WTC11 (cell line): ENCODE data around the gene SAFB2. TPM values are rescaled to one million over a fixed set of nuclear protein-coding genes. Genes with fewer than 3 reads are reported as not detected.

Experiments used
- ATAC-seq: fragments of 200-7000 bp; cut with Tn5 transposase; 2 replicates; pipeline ENCODE4 v1.10.0; 2021; ENCODE audit warnings: mild to moderate bottlenecking, moderate library complexity
- CTCF ChIA-PET: fragments of 300-600 bp; sonication (Branson Sonifier 250); formaldehyde crosslinking; loops from one replicate; lab custom pipeline; 2021; ENCODE audit warnings: antibody characterized with exemption; lab: Charles Lee
- POLR2A ChIA-PET: fragments of 350-600 bp; sonication (Branson Sonifier 250); formaldehyde crosslinking; loops from one replicate; lab custom pipeline; 2021; ENCODE audit warnings: antibody characterized with exemption; lab: Charles Lee
- DNase-seq: peaks from one replicate; pipeline ENCODE4 v3.0.0; 2021; ENCODE audit warnings: low spot score
- H3K27ac Mint-ChIP-seq: 2 replicates; pipeline ENCODE4 v1.8.0; 2021; ENCODE audit warnings: mixed read lengths
- H3K27me3 Mint-ChIP-seq: 2 replicates; pipeline ENCODE4 v1.8.0; 2021; ENCODE audit warnings: low read depth, mild to moderate bottlenecking, moderate library complexity, mixed read lengths
- H3K36me3 Mint-ChIP-seq: 2 replicates; pipeline ENCODE4 v1.8.0; 2021; ENCODE audit warnings: mixed read lengths
- H3K4me1 Mint-ChIP-seq: 2 replicates; pipeline ENCODE4 v1.8.0; 2022; ENCODE audit warnings: mixed read lengths
- H3K4me3 Mint-ChIP-seq: 2 replicates; pipeline ENCODE4 v1.8.0; 2021; ENCODE audit warnings: mild to moderate bottlenecking, moderate library complexity, mixed read lengths
- H3K9me3 Mint-ChIP-seq: 2 replicates; pipeline ENCODE4 v1.8.0; 2021; ENCODE audit warnings: mixed read lengths
- CBFB ChIP-seq: sonication (generic); formaldehyde crosslinking; IDR thresholded peaks from 2 replicates; pipeline ENCODE4 v1.8.1; 2022; ENCODE audit warnings: mild to moderate bottlenecking, low read depth, missing genetic modification reagents
- CREM ChIP-seq: sonication (generic); formaldehyde crosslinking; IDR thresholded peaks from 2 replicates; pipeline ENCODE4 v1.8.1; 2022; ENCODE audit warnings: mild to moderate bottlenecking, missing genetic modification reagents, moderate library complexity
- ESRRA ChIP-seq: sonication (generic); formaldehyde crosslinking; IDR thresholded peaks from 2 replicates; pipeline ENCODE4 v1.8.1; 2022; ENCODE audit warnings: mild to moderate bottlenecking, missing genetic modification reagents, borderline replicate concordance
- ETV6 ChIP-seq: sonication (generic); formaldehyde crosslinking; IDR thresholded peaks from 2 replicates; pipeline ENCODE4 v1.8.1; 2022; ENCODE audit warnings: mild to moderate bottlenecking, missing genetic modification reagents
- FOXJ3 ChIP-seq: sonication (generic); formaldehyde crosslinking; IDR thresholded peaks from 2 replicates; pipeline ENCODE4 v1.9.0; 2021; ENCODE audit warnings: missing genetic modification reagents, mild to moderate bottlenecking, borderline replicate concordance
- GABPB1 ChIP-seq: sonication (generic); formaldehyde crosslinking; IDR thresholded peaks from 2 replicates; pipeline ENCODE4 v1.8.1; 2023; ENCODE audit warnings: mild to moderate bottlenecking, missing genetic modification reagents
- GTF2I ChIP-seq: fragments of 250-450 bp; sonication (Bioruptor Pico); conservative IDR thresholded peaks from 2 replicates; pipeline ENCODE4 v1.4.0; 2021; ENCODE audit warnings: mild to moderate bottlenecking
- IRF2 ChIP-seq: sonication (generic); formaldehyde crosslinking; IDR thresholded peaks from 2 replicates; pipeline ENCODE4 v1.8.0; 2022; ENCODE audit warnings: low read depth, missing genetic modification reagents, borderline replicate concordance
- JAZF1 ChIP-seq: fragments of 250-450 bp; sonication (Bioruptor Pico); IDR thresholded peaks from 2 replicates; pipeline ENCODE4 v1.9.0; 2021; ENCODE audit warnings: moderate library complexity, mild to moderate bottlenecking, inconsistent platforms
- MXD4 ChIP-seq: fragments of 250-450 bp; sonication (Bioruptor Pico); IDR thresholded peaks from 2 replicates; pipeline ENCODE4 v1.8.0; 2021; ENCODE audit warnings: mild to moderate bottlenecking, moderate library complexity, borderline replicate concordance
- OVOL2 ChIP-seq: fragments of 250-450 bp; sonication (Bioruptor Pico); IDR thresholded peaks from 2 replicates; pipeline ENCODE4 v1.9.0; 2021; ENCODE audit warnings: mild to moderate bottlenecking, borderline replicate concordance
- SMAD3 ChIP-seq: sonication (generic); formaldehyde crosslinking; IDR thresholded peaks from 2 replicates; pipeline ENCODE4 v1.8.0; 2022; ENCODE audit warnings: missing genetic modification reagents, mild to moderate bottlenecking, borderline replicate concordance
- SMAD4 ChIP-seq: sonication (generic); formaldehyde crosslinking; IDR thresholded peaks from 2 replicates; pipeline ENCODE4 v1.8.0; 2022; ENCODE audit warnings: mild to moderate bottlenecking, missing genetic modification reagents
- SOX15 ChIP-seq: fragments of 250-450 bp; sonication (Bioruptor Pico); IDR thresholded peaks from 2 replicates; pipeline ENCODE4 v1.9.0; 2021; ENCODE audit warnings: mild to moderate bottlenecking
- SP1 ChIP-seq: sonication (generic); formaldehyde crosslinking; conservative IDR thresholded peaks from 2 replicates; pipeline ENCODE4 v1.8.1; 2022; ENCODE audit warnings: missing genetic modification reagents
- ZNF138 ChIP-seq: sonication (generic); formaldehyde crosslinking; conservative IDR thresholded peaks from 2 replicates; pipeline ENCODE4 v1.8.1; 2022; ENCODE audit warnings: mild to moderate bottlenecking, moderate library complexity, missing genetic modification reagents
- ZNF423 ChIP-seq: fragments of 250-450 bp; sonication (Bioruptor Pico); IDR thresholded peaks from 2 replicates; pipeline ENCODE4 v2.1.2; 2022; ENCODE audit warnings: mild to moderate bottlenecking, moderate library complexity
- total RNA-seq: library from RNA; stranded (reverse); gene quantifications from 3 replicates; pipeline ENCODE4 v1.2.3, GENCODE V29; 2021
- TF ChIP-seq, protein P1 (sequence below): fragments of 250-450 bp; sonication (Bioruptor Pico); IDR thresholded peaks from 2 replicates; pipeline ENCODE4 v1.9.0; 2021; ENCODE audit warnings: moderate library complexity, mild to moderate bottlenecking, inconsistent platforms, borderline replicate concordance
- TF ChIP-seq, protein P2 (sequence below): sonication (generic); formaldehyde crosslinking; IDR thresholded peaks from 2 replicates; pipeline ENCODE4 v1.8.0; 2022; ENCODE audit warnings: missing genetic modification reagents
- TF ChIP-seq, protein P3 (sequence below): sonication (generic); formaldehyde crosslinking; IDR thresholded peaks from 2 replicates; pipeline ENCODE4 v1.8.1; 2022; ENCODE audit warnings: mild to moderate bottlenecking, moderate library complexity, missing genetic modification reagents
- TF ChIP-seq, protein P4 (sequence below): sonication (generic); formaldehyde crosslinking; IDR thresholded peaks from 2 replicates; pipeline ENCODE4 v1.8.0; 2022; ENCODE audit warnings: mild to moderate bottlenecking, missing genetic modification reagents
- TF ChIP-seq, protein P5 (sequence below): sonication (generic); formaldehyde crosslinking; IDR thresholded peaks from 2 replicates; pipeline ENCODE4 v1.8.0; 2022; ENCODE audit warnings: mild to moderate bottlenecking, missing genetic modification reagents

The SAFB2 gene
- total RNA-seq, 1 experiment from 2014 or later, result 100 TPM

DNA sequence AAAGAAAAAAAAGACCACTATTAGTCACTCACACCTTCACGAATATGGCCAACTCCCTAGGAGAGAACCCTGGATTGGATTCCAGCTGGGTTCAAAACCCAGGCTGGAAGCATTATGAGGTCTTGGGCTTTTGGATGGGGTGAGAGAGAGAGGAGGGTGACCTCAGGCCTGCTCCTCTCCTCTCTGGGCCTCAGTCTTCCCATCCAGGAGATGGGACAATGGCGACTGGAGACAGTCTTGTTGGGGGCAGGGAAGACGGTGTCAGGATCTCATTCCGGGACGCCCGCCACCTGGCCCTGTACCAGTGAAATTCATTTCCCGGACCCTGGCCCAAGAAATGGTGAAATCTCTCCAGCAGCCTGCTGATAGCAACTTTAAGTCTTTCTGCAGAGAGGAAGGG is 81.1 kb downstream of the SAFB2 start:
- Mint-ChIP-seq H3K4me3 (no peak overlapping the region), H3K4me1 (peaks cover 19% of the 10 kb centered on the region), H3K36me3 (no peaks in the 10 kb centered on the region), H3K27me3 (peaks cover 11% of the 10 kb centered on the region), H3K9me3 (no peaks in the 10 kb centered on the region), H3K27ac (no peak overlapping the region)
- ATAC-seq (no peak), DNase-seq (no peak)
- ChIA-PET POLR2A (no interaction called here), CTCF (interaction anchor here (0.8 to 1.7 kb wide), 3 partner anchors 20 to 263 kb away, joined by 3 to 4 read pairs (median 4); no protein-coding TSS in a partner anchor)
- TF ChIP-seq, protein P1, sequence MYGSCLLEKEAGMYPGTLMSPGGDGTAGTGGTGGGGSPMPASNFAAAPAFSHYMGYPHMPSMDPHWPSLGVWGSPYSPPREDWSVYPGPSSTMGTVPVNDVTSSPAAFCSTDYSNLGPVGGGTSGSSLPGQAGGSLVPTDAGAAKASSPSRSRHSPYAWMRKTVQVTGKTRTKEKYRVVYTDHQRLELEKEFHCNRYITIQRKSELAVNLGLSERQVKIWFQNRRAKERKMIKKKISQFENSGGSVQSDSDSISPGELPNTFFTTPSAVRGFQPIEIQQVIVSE (CRISPR knock-in tag), result no peak
- TF ChIP-seq SMAD3 (CRISPR knock-in tag) (no peak), FOXJ3 (CRISPR knock-in tag) (no peak), CREM (CRISPR knock-in tag) (no peak), SMAD4 (CRISPR knock-in tag) (no peak), ZNF423 (CRISPR knock-in tag) (no peak), SP1 (CRISPR knock-in tag) (no peak), CBFB (no peak), IRF2 (CRISPR knock-in tag) (no peak), SOX15 (CRISPR knock-in tag) (no peak), ZNF138 (CRISPR knock-in tag) (no peak), ETV6 (CRISPR knock-in tag) (no peak), MXD4 (CRISPR knock-in tag) (no peak), OVOL2 (no peak), GTF2I (CRISPR knock-in tag) (no peak)
- TF ChIP-seq, protein P2, sequence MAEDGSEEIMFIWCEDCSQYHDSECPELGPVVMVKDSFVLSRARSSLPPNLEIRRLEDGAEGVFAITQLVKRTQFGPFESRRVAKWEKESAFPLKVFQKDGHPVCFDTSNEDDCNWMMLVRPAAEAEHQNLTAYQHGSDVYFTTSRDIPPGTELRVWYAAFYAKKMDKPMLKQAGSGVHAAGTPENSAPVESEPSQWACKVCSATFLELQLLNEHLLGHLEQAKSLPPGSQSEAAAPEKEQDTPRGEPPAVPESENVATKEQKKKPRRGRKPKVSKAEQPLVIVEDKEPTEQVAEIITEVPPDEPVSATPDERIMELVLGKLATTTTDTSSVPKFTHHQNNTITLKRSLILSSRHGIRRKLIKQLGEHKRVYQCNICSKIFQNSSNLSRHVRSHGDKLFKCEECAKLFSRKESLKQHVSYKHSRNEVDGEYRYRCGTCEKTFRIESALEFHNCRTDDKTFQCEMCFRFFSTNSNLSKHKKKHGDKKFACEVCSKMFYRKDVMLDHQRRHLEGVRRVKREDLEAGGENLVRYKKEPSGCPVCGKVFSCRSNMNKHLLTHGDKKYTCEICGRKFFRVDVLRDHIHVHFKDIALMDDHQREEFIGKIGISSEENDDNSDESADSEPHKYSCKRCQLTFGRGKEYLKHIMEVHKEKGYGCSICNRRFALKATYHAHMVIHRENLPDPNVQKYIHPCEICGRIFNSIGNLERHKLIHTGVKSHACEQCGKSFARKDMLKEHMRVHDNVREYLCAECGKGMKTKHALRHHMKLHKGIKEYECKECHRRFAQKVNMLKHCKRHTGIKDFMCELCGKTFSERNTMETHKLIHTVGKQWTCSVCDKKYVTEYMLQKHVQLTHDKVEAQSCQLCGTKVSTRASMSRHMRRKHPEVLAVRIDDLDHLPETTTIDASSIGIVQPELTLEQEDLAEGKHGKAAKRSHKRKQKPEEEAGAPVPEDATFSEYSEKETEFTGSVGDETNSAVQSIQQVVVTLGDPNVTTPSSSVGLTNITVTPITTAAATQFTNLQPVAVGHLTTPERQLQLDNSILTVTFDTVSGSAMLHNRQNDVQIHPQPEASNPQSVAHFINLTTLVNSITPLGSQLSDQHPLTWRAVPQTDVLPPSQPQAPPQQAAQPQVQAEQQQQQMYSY (CRISPR knock-in tag), result no peak
- TF ChIP-seq, protein P3, sequence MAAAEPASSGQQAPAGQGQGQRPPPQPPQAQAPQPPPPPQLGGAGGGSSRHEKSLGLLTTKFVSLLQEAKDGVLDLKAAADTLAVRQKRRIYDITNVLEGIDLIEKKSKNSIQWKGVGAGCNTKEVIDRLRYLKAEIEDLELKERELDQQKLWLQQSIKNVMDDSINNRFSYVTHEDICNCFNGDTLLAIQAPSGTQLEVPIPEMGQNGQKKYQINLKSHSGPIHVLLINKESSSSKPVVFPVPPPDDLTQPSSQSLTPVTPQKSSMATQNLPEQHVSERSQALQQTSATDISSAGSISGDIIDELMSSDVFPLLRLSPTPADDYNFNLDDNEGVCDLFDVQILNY, result no peak

DNA sequence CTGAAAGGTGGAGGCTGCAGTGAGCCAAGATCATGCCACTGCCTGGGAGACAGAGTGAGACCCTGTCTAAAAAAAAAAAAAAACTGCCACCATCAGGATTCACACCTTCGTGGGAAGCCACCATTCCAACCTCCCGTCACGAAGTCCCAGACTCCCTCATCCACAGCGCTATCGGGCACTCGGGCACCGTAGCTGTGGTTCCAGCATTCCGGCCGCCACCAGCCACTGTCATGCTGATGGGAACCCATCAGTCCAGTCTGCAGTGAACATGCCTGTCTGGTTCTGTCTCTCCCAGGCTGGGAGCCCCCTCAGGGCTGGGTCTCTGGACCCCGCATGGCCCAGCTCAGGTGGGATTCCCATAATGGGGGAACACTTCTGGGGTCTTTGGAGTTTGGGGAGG is 82.4 kb downstream of the SAFB2 start:
- DNase-seq, result no peak
- peaks cover 2% of the 10 kb centered on the region for H3K9me3 Mint-ChIP-seq
- H3K36me3 Mint-ChIP-seq, result peaks cover 2% of the 10 kb centered on the region; the same call in 1 of the 2 replicates
- H3K4me1 Mint-ChIP-seq, result peaks cover 24% of the 10 kb centered on the region
- ATAC-seq, result no peak
- H3K27ac Mint-ChIP-seq, result no peak overlapping the region
- ChIA-PET CTCF (interaction anchor here (0.6 to 2.0 kb wide), 7 partner anchors 16 to 454 kb away, joined by 3 to 12 read pairs (median 6); partner anchors contain the start of gene TINCR), POLR2A (interaction anchor here (1.5 kb wide), 1 partner anchor 83 kb away, joined by 3 read pairs; the partner anchor contains the start of genes SAFB and SAFB2)
- H3K27me3 Mint-ChIP-seq, result peaks cover 22% of the 10 kb centered on the region
- no peak overlapping the region for H3K4me3 Mint-ChIP-seq
- TF ChIP-seq JAZF1 (CRISPR knock-in tag) (no peak), ESRRA (CRISPR knock-in tag) (no peak), IRF2 (CRISPR knock-in tag) (no peak), GABPB1 (CRISPR knock-in tag) (no peak)
- TF ChIP-seq, protein P2 (CRISPR knock-in tag), result no peak
- TF ChIP-seq, protein P4, sequence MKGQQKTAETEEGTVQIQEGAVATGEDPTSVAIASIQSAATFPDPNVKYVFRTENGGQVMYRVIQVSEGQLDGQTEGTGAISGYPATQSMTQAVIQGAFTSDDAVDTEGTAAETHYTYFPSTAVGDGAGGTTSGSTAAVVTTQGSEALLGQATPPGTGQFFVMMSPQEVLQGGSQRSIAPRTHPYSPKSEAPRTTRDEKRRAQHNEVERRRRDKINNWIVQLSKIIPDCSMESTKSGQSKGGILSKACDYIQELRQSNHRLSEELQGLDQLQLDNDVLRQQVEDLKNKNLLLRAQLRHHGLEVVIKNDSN (CRISPR knock-in tag), result no peak
- TF ChIP-seq, protein P5, sequence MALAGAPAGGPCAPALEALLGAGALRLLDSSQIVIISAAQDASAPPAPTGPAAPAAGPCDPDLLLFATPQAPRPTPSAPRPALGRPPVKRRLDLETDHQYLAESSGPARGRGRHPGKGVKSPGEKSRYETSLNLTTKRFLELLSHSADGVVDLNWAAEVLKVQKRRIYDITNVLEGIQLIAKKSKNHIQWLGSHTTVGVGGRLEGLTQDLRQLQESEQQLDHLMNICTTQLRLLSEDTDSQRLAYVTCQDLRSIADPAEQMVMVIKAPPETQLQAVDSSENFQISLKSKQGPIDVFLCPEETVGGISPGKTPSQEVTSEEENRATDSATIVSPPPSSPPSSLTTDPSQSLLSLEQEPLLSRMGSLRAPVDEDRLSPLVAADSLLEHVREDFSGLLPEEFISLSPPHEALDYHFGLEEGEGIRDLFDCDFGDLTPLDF (CRISPR knock-in tag), result no peak
